GM21723 (cell line): Measurements from ENCODE around the gene UBE2L3.
"Not testable (repeated sequence)": the region's sequence is repeated elsewhere in the genome, so short reads cannot be mapped to it uniquely, and the experiment has no call there.

Source experiments
- ATAC-seq: cut with Tn5 transposase; IDR thresholded peaks from one replicate; pipeline ENCODE4 v1.9.1; 2021; ENCODE audit warnings: mild to moderate bottlenecking, moderate library complexity; ENCODE audit not compliant: unreplicated experiment

UBE2L3 gene

GRCh38 chr22:21567456-21568346 lies at the start of gene UBE2L3:
Gene UBE2L3 (plus strand): TSS chr22:21567714. CDS start chr22:21567745, 31 bp downstream.
- no peak for ATAC-seq

GRCh38 chr22:21526705-21527500 lies 40.6 kb upstream of the UBE2L3 start:
- ATAC-seq: not testable (repeated sequence)

GRCh38 chr22:21531525-21531924 lies 36.0 kb upstream of the UBE2L3 start:
- ATAC-seq: not testable (repeated sequence)

- not testable (repeated sequence) for ATAC-seq
Measured at GRCh38 chr22:21532863-21533648, 34.5 kb upstream of the UBE2L3 start.

GRCh38 chr22:21539862-21540261 lies 27.7 kb upstream of the UBE2L3 start:
- ATAC-seq: not testable (repeated sequence)

GRCh38 chr22:21544432-21545322 lies 22.8 kb upstream of the UBE2L3 start:
- not testable (repeated sequence) for ATAC-seq

GRCh38 chr22:21549558-21549957 lies 18.0 kb upstream of the UBE2L3 start:
- ATAC-seq: not testable (repeated sequence)

- ATAC-seq: peak; percentile 73
Measured at GRCh38 chr22:21550008-21550677, 17.4 kb upstream of the UBE2L3 start.

GRCh38 chr22:21550678-21551047 lies 16.9 kb upstream of the UBE2L3 start:
- not testable (repeated sequence) for ATAC-seq

GRCh38 chr22:21551361-21551760 lies 16.2 kb upstream of the UBE2L3 start, which contains the start of gene RIMBP3C:
Gene RIMBP3C (minus strand): TSS chr22:21551461. CDS start chr22:21550976, 485 bp downstream.
- not testable (repeated sequence) for ATAC-seq

GRCh38 chr22:21559345-21560125 lies 8.0 kb upstream of the UBE2L3 start:
- not testable (repeated sequence) for ATAC-seq

- not testable (repeated sequence) for ATAC-seq
Measured at GRCh38 chr22:21560657-21561056, 6.9 kb upstream of the UBE2L3 start.

- no peak for ATAC-seq
Measured at GRCh38 chr22:21563912-21564311, 3.6 kb upstream of the UBE2L3 start.

- no peak for ATAC-seq
Measured at GRCh38 chr22:21564411-21564810, 3.1 kb upstream of the UBE2L3 start.

- ATAC-seq: no peak
Measured at GRCh38 chr22:21568347-21569075, 997 bp downstream of the UBE2L3 start.

GRCh38 chr22:21569076-21569427 lies 1.5 kb downstream of the UBE2L3 start:
- ATAC-seq: not testable (repeated sequence)

GRCh38 chr22:21569459-21570170 lies 2.1 kb downstream of the UBE2L3 start:
- ATAC-seq: no peak
